Measurements from ENCODE around the gene ZBTB33. TPM values are rescaled to one million over a fixed set of nuclear protein-coding genes. Genes with fewer than 3 reads are reported as not detected.

Gene ZBTB33
- total and polyA plus RNA-seq, 12 donors: 1.9 to 34.8 (median 13.1) TPM

GRCh38 chrX:120274145-120274544 is 23.5 kb downstream of the ZBTB33 start:
- Histone ChIP-seq H3K9me3 (replicated peaks in 1 of 3) (no peaks in the 10 kb centered on the region), H3K27ac (no peak overlapping the region), H3K36me3 (replicated peaks in 1 of 2) (no peaks in the 10 kb centered on the region), H3K4me3 (no peak overlapping the region), H3K4me1 (replicated peaks in 1 of 2) (no peaks in the 10 kb centered on the region), H3K27me3 (no peaks in the 10 kb centered on the region)
- 25 to 59% (median 52%) methylated on average over 2 of the region's 2 CpGs for WGBS, 4 donors
- DNase-seq: no peak
- TF ChIP-seq, protein P1, sequence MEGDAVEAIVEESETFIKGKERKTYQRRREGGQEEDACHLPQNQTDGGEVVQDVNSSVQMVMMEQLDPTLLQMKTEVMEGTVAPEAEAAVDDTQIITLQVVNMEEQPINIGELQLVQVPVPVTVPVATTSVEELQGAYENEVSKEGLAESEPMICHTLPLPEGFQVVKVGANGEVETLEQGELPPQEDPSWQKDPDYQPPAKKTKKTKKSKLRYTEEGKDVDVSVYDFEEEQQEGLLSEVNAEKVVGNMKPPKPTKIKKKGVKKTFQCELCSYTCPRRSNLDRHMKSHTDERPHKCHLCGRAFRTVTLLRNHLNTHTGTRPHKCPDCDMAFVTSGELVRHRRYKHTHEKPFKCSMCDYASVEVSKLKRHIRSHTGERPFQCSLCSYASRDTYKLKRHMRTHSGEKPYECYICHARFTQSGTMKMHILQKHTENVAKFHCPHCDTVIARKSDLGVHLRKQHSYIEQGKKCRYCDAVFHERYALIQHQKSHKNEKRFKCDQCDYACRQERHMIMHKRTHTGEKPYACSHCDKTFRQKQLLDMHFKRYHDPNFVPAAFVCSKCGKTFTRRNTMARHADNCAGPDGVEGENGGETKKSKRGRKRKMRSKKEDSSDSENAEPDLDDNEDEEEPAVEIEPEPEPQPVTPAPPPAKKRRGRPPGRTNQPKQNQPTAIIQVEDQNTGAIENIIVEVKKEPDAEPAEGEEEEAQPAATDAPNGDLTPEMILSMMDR (IDR thresholded peaks at IDR 0.05): no peak
- TF ChIP-seq POLR2A (IDR thresholded peaks at IDR 0.05): no peak
- intact Hi-C loops (cut with DNase I): no loop called here

GRCh38 chrX:120274958-120275357 is 24.3 kb downstream of the ZBTB33 start:
- TF ChIP-seq, protein P1 (IDR thresholded peaks at IDR 0.05): no peak
- no peak for TF ChIP-seq POLR2A (IDR thresholded peaks at IDR 0.05)
- WGBS, 4 donors: 39 to 74% (median 54%) methylated on average over 2 of the region's 2 CpGs

DNA sequence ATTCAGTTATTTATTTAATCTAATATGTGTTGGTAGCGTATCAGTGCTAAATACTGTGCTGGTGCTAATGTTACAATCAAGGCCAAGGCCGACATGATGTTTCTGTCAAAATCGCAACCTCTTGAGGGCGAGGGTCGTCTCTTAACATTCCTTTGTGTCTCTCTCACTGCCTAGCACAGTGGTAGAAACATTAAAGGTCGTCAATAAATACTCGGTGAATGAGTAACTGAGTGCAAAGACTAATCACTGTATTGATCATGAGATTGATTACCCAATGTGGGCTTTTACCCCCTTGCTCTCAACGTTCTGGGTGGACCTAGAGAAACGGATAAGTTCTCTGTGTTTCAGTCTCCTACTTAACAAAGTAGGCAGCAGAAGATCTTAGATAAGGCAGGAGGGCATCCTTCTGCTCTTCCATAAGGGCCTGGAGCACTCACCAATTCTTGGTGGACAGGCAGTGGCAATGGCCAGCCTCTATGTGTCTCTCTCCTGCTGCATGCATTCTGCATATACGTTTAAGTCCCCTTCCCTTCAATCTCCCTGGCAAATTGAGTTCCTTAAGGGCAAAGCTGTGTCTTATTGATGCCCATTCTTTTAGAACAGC is 30.5 kb downstream of the ZBTB33 start:
- no peak for DNase-seq
- TF ChIP-seq POLR2A (IDR thresholded peaks at IDR 0.05): no peak
- TF ChIP-seq, protein P1 (IDR thresholded peaks at IDR 0.05): no peak
- Histone ChIP-seq H3K4me1 (replicated peaks in 1 of 2) (no peaks in the 10 kb centered on the region), H3K9me3 (replicated peaks in 1 of 3) (no peaks in the 10 kb centered on the region), H3K4me3 (no peak overlapping the region), H3K36me3 (replicated peaks in 1 of 2) (no peaks in the 10 kb centered on the region), H3K27ac (no peak overlapping the region), H3K27me3 (no peaks in the 10 kb centered on the region)
- intact Hi-C loops (cut with DNase I): no loop called here
- WGBS, 4 donors: 68 to 85% (median 78%) methylated on average over 9 to 10 of the region's 10 CpGs

More at GRCh38 chrX:120274958-120275357, 24.3 kb downstream of the ZBTB33 start:
- Histone ChIP-seq H3K36me3 (replicated peaks in 1 of 2) (no peaks in the 10 kb centered on the region), H3K4me3 (no peak overlapping the region), H3K4me1 (replicated peaks in 1 of 2) (no peaks in the 10 kb centered on the region), H3K27me3 (no peaks in the 10 kb centered on the region), H3K27ac (no peak overlapping the region), H3K9me3 (replicated peaks in 1 of 3) (no peaks in the 10 kb centered on the region)
- intact Hi-C loops (cut with DNase I): no loop called here
- DNase-seq: no peak

- no peaks in the 10 kb centered on the region for H3K27me3 ChIP-seq
- no peak for TF ChIP-seq POLR2A (IDR thresholded peaks at IDR 0.05)
- TF ChIP-seq, protein P1 (IDR thresholded peaks at IDR 0.05): no peak
- no peaks in the 10 kb centered on the region for H3K36me3 ChIP-seq (replicated peaks in 1 of 2)
- intact Hi-C loops (cut with DNase I): no loop called here
- H3K4me3 ChIP-seq: no peak overlapping the region
- H3K4me1 ChIP-seq (replicated peaks in 1 of 2): no peaks in the 10 kb centered on the region
- 40 to 67% (median 56%) methylated on average over 4 of the region's 4 CpGs for WGBS, 4 donors
- H3K9me3 ChIP-seq (replicated peaks in 1 of 3): no peaks in the 10 kb centered on the region
- no peak overlapping the region for H3K27ac ChIP-seq
- no peak for DNase-seq
Observed at GRCh38 chrX:120281761-120282160, 31.1 kb downstream of the ZBTB33 start.

Measured in adrenal gland (tissue), 12 donors.